Smooth muscle cell (in vitro differentiated cells): ENCODE measurements around the gene FBN1. TPM values are rescaled to one million over a fixed set of nuclear protein-coding genes. Genes with fewer than 3 reads are reported as not detected.

Experiments
- DNase-seq: peaks from one replicate; lab custom pipeline; 2025; ENCODE audit not compliant: unreplicated experiment; lab: John Stamatoyannopoulos, UW
- H2AFZ ChIP-seq: fragments of 200-600 bp; sonication (generic); 2 replicates; pipeline ENCODE4 v1.6.0; 2016; ENCODE audit warnings: antibody characterized with exemption, low read depth, mild to moderate bottlenecking
- H3F3A ChIP-seq: fragments of 200-600 bp; sonication (generic); 2 replicates; pipeline ENCODE4 v1.6.0; 2017; ENCODE audit warnings: antibody characterized with exemption, low read depth
- H3K27ac ChIP-seq: fragments of 200-600 bp; sonication (generic); 2 replicates; pipeline ENCODE4 v1.5.1; 2016; ENCODE audit warnings: low read depth, mild to moderate bottlenecking
- H3K27me3 ChIP-seq: fragments of 200-600 bp; sonication (generic); 2 replicates; pipeline ENCODE4 v1.6.1; 2016; ENCODE audit warnings: low read depth, mild to moderate bottlenecking
- H3K36me3 ChIP-seq: fragments of 200-600 bp; sonication (generic); 2 replicates; pipeline ENCODE4 v1.5.1; 2016; ENCODE audit warnings: low read depth
- H3K4me1 ChIP-seq: fragments of 200-600 bp; sonication (generic); 2 replicates; pipeline ENCODE4 v1.5.1; 2016; ENCODE audit warnings: low read depth
- H3K4me2 ChIP-seq: fragments of 200-600 bp; sonication (generic); 2 replicates; pipeline ENCODE4 v1.6.0; 2016; ENCODE audit warnings: mild to moderate bottlenecking
- H3K4me3 ChIP-seq: fragments of 200-600 bp; sonication (generic); 2 replicates; pipeline ENCODE4 v1.5.1; 2016; ENCODE audit warnings: mild to moderate bottlenecking
- H3K79me2 ChIP-seq: fragments of 200-600 bp; sonication (generic); 2 replicates; pipeline ENCODE4 v1.6.0; 2016; ENCODE audit warnings: low read depth, mild to moderate bottlenecking
- H3K9ac ChIP-seq: fragments of 200-600 bp; sonication (generic); 2 replicates; pipeline ENCODE4 v1.6.0; 2016; ENCODE audit warnings: low read depth
- H3K9me3 ChIP-seq: fragments of 200-600 bp; sonication (generic); replicated peaks from 2 replicates; pipeline ENCODE4 v1.5.1; 2016; ENCODE audit warnings: low read depth
- H4K20me1 ChIP-seq: fragments of 200-600 bp; sonication (generic); 2 replicates; pipeline ENCODE4 v1.6.0; 2016; ENCODE audit warnings: low read depth
- CTCF ChIP-seq: fragments of 200-600 bp; sonication (generic); IDR thresholded peaks from 2 replicates; pipeline ENCODE4 v1.5.1; 2017; ENCODE audit warnings: borderline replicate concordance, mild to moderate bottlenecking, antibody characterized with exemption; ENCODE audit not compliant: insufficient read depth, poor library complexity, severe bottlenecking
- WGBS: methylation state at CpG from one replicate; pipeline ENCODE4 v1.1.7; 2016; ENCODE audit warnings: low lambda C conversion rate; 5-methylcytosine and 5-hydroxymethylcytosine counted together
- polyA plus RNA-seq: library from polyadenylated mRNA; unstranded; fragments of >200 nt; fragmentation: Nextera tagmentation; extraction: Ambion mirVana; gene quantifications from 2 replicates; pipeline ENCODE4 v1.2.1, GENCODE V29; 2016
- total RNA-seq: library from RNA; depleted of rRNA; stranded (reverse); fragments of >200 nt; gene quantifications from 2 replicates; pipeline ENCODE4 v1.2.3, GENCODE V29; 2014

Gene FBN1
- total and polyA plus RNA-seq, 2 experiments from 2014 or later = 137 to 330 TPM

DNA sequence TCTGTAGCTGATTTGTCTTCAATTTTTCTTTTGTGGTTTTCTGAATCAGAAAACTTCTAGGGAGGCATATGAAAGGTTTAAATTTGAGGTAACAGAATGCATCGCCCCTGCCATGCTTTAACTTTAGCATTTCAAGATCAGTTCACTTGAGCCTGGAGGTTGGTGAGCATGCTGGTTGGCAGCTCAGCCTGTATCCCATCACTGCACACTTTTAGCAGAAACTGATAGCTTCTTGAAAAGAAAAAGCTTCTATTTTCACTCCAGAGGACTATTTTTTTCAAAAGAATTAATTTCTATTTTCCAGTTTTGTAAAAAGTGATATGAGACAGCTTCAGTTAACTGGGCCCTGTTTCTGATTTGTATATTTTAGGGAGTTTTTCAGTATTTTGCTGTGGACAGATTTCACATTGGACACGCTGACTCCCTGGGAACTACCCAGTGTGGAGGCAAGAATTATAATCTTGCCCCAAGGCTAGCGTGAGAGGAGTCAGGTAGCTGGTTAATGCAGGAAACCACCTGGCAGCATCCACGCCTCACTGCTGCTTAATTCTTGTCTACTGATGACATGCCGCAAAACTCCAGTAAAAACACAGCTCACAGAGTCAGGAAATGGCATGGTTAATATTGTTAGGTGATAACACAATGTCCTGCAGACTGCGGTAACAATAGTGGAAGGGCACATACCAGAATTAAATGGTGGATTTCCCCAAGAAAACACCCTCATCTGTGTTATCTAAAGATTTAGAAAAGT is 242.9 kb downstream of the FBN1 start:
- Histone ChIP-seq H3K4me2 (no peak overlapping the region), H3K36me3 (no peaks in the 10 kb centered on the region), H3K9ac (peak overlapping the region; percentile 28), H3K79me2 (no peaks in the 10 kb centered on the region), H4K20me1 (no peaks in the 10 kb centered on the region), H3K4me3 (no peak overlapping the region), H3K4me1 (peaks cover 7% of the 10 kb centered on the region), H3K27ac (peak overlapping the region; percentile 70), H2AFZ (no peak overlapping the region), H3K27me3 (no peaks in the 10 kb centered on the region), H3K9me3 (no peaks in the 10 kb centered on the region), H3F3A (peaks cover 5% of the 10 kb centered on the region)
- no peak for TF ChIP-seq CTCF
- no peak for DNase-seq
- WGBS = 68% methylated on average over 6 of the region's 6 CpGs

GRCh38 chr15:48400086-48400485 is 245.4 kb downstream of the FBN1 start:
- no peaks in the 10 kb centered on the region for H3K9me3 ChIP-seq
- H3K4me1 ChIP-seq = peaks cover 7% of the 10 kb centered on the region
- no peaks in the 10 kb centered on the region for H3K79me2 ChIP-seq
- H3K9ac ChIP-seq = no peak overlapping the region
- DNase-seq = no peak
- H3K4me2 ChIP-seq = no peak overlapping the region
- no peak overlapping the region for H3K27ac ChIP-seq
- no peaks in the 10 kb centered on the region for H3K27me3 ChIP-seq
- no peak overlapping the region for H3K4me3 ChIP-seq
- no peaks in the 10 kb centered on the region for H4K20me1 ChIP-seq
- no peaks in the 10 kb centered on the region for H3K36me3 ChIP-seq
- H2AFZ ChIP-seq = no peak overlapping the region
- WGBS = 82% methylated on average over 2 of the region's 2 CpGs
- TF ChIP-seq CTCF = no peak
- H3F3A ChIP-seq = peaks cover 5% of the 10 kb centered on the region

DNA sequence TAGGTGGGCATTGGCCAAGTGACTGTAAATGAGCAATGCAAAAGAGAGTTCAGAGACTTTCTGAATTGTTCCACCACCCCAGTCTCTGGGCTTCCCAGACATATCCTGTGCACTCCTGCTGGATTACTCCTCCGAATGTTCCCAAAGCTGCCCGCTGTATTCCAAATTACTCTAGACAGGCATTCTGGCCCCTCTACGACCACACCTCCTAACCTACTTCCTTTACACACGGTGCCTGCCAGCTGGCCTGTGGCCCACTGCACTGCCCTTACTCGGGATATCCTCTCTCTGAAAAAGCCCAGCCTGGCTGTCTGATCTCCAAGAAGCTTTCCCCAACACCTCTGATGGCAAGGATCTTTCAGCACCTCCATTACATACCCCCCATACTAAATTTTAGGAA is 247.7 kb downstream of the FBN1 start:
- Histone ChIP-seq H4K20me1 (no peaks in the 10 kb centered on the region), H3K27ac (no peak overlapping the region), H3K9ac (no peak overlapping the region), H3K79me2 (no peaks in the 10 kb centered on the region), H3K36me3 (no peaks in the 10 kb centered on the region), H3F3A (peaks cover 5% of the 10 kb centered on the region), H3K4me3 (no peak overlapping the region), H2AFZ (no peak overlapping the region), H3K4me1 (peaks cover 7% of the 10 kb centered on the region), H3K27me3 (no peaks in the 10 kb centered on the region), H3K9me3 (no peaks in the 10 kb centered on the region), H3K4me2 (no peak overlapping the region)
- no peak for TF ChIP-seq CTCF
- DNase-seq = no peak
- WGBS = 95% methylated on average over 5 of the region's 5 CpGs

DNA sequence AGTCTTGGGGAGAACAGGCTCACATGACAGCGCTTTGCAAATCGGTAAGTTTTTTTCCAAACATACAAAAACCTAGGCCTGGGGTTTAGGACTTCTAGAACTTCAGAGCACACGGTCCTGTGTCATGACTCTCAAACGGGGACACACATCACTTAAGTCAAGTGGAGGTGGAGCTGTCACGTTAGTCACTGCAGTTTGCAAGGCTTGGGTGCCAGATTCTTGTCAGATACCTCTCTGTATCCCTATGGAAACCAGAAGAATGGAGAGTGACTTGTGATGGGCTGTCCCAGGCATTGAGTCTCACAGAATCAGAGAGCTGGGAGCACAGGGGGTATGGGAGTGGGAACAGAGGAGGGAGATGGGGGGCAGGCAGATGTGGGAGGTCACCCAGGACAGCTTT is 249.5 kb downstream of the FBN1 start:
- no peaks in the 10 kb centered on the region for H3K27me3 ChIP-seq
- peaks cover 7% of the 10 kb centered on the region for H3K4me1 ChIP-seq
- no peak overlapping the region for H3K4me3 ChIP-seq
- no peaks in the 10 kb centered on the region for H3K79me2 ChIP-seq
- no peaks in the 10 kb centered on the region for H4K20me1 ChIP-seq
- no peak overlapping the region for H2AFZ ChIP-seq
- no peak overlapping the region for H3K27ac ChIP-seq
- no peak for DNase-seq
- no peaks in the 10 kb centered on the region for H3F3A ChIP-seq
- 71% methylated on average over 5 of the region's 5 CpGs for WGBS
- no peak overlapping the region for H3K9ac ChIP-seq
- H3K4me2 ChIP-seq = no peak overlapping the region
- TF ChIP-seq CTCF = no peak
- no peaks in the 10 kb centered on the region for H3K36me3 ChIP-seq
- H3K9me3 ChIP-seq = no peaks in the 10 kb centered on the region
